Neural crest cell (in vitro differentiated cells): ENCODE measurements around the gene RAB34. TPM values are rescaled to one million over a fixed set of nuclear protein-coding genes. Genes with fewer than 3 reads are reported as not detected.
A peak's percentile ranks its signal among the peaks of the same experiment; 100 is the strongest.

Experiments used
- DNase-seq: peaks from one replicate; pipeline ENCODE4 v3.0.0; 2021; ENCODE audit warnings: low read depth, mixed read lengths, low spot score
- H3K27ac Mint-ChIP-seq: one replicate; pipeline ENCODE4 v1.8.0; 2021; ENCODE audit warnings: mild to moderate bottlenecking, mixed read lengths; ENCODE audit not compliant: unreplicated experiment
- H3K27me3 Mint-ChIP-seq: 2 replicates; pipeline ENCODE4 v1.8.0; 2021; ENCODE audit warnings: low read depth, mild to moderate bottlenecking, mixed read lengths
- H3K36me3 Mint-ChIP-seq: 2 replicates; pipeline ENCODE4 v1.8.0; 2021; ENCODE audit warnings: low read depth, mild to moderate bottlenecking, mixed read lengths
- H3K4me1 Mint-ChIP-seq: 2 replicates; pipeline ENCODE4 v1.8.0; 2021; ENCODE audit warnings: mixed read lengths
- H3K4me3 Mint-ChIP-seq: one replicate; pipeline ENCODE4 v1.8.0; 2021; ENCODE audit warnings: mild to moderate bottlenecking, mixed read lengths
- H3K9me3 Mint-ChIP-seq: 2 replicates; pipeline ENCODE4 v1.8.0; 2021; ENCODE audit warnings: mixed read lengths
- total RNA-seq: library from RNA; stranded (reverse); gene quantifications from 2 replicates; pipeline ENCODE4 v1.2.1, GENCODE V29; 2021
- TF ChIP-seq, protein P1 (sequence below): fragments of 200-600 bp; sonication (generic); conservative IDR thresholded peaks from 2 replicates; pipeline ENCODE4 v1.5.0; 2021; ENCODE audit warnings: antibody characterized with exemption, mild to moderate bottlenecking

RAB34 gene
- total RNA-seq, 1 donor from 2014 or later, result 87.4 TPM

DNA sequence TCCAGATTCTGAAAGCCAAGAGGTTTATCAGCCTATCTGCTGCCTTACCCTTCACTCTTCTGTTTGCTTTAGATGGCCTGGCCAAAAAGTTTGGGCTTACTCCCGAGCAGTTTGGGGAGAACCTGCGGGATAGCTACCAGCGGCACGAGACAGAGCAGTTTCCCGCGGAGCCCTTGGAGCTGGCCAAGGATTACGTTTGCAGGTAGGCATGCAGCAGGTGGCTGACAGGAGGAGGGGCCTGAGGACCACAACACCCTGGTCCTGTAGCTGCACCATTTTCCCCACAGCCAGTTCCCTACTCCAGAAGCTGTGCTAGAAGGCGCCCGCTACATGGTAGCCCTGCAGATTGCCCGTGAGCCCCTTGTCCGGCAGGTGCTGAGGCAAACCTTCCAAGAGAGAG lies 35.0 kb downstream of the RAB34 start:
- H3K27me3 Mint-ChIP-seq, result no peaks in the 10 kb centered on the region
- no peak overlapping the region for H3K4me3 Mint-ChIP-seq
- TF ChIP-seq, protein P1, sequence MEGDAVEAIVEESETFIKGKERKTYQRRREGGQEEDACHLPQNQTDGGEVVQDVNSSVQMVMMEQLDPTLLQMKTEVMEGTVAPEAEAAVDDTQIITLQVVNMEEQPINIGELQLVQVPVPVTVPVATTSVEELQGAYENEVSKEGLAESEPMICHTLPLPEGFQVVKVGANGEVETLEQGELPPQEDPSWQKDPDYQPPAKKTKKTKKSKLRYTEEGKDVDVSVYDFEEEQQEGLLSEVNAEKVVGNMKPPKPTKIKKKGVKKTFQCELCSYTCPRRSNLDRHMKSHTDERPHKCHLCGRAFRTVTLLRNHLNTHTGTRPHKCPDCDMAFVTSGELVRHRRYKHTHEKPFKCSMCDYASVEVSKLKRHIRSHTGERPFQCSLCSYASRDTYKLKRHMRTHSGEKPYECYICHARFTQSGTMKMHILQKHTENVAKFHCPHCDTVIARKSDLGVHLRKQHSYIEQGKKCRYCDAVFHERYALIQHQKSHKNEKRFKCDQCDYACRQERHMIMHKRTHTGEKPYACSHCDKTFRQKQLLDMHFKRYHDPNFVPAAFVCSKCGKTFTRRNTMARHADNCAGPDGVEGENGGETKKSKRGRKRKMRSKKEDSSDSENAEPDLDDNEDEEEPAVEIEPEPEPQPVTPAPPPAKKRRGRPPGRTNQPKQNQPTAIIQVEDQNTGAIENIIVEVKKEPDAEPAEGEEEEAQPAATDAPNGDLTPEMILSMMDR, result no peak
- no peaks in the 10 kb centered on the region for H3K4me1 Mint-ChIP-seq
- DNase-seq, result no peak
- H3K9me3 Mint-ChIP-seq, result no peaks in the 10 kb centered on the region
- H3K27ac Mint-ChIP-seq, result no peak overlapping the region
- peaks cover 18% of the 10 kb centered on the region for H3K36me3 Mint-ChIP-seq

DNA sequence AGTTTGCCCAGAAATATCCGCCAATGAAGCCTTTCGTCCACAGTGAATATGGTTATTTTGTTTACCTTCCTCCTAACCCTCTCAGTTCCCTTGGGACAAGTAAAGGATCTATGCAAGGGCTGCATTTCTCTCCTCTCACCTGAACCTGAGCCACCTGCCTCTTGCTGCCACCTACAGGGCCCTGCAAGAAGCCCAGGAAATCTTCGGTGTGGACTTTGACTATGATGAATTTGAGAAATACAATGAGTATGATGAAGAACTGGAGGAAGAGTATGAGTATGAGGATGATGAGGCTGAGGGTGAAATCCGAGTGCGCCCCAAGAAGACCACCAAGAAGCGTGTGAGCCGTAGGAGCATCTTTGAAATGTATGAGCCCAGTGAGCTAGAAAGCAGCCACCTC lies 41.7 kb downstream of the RAB34 start:
- DNase-seq, result no peak
- Mint-ChIP-seq H3K27me3 (no peaks in the 10 kb centered on the region), H3K27ac (no peak overlapping the region), H3K4me3 (no peak overlapping the region), H3K4me1 (no peaks in the 10 kb centered on the region), H3K36me3 (peaks cover 13% of the 10 kb centered on the region), H3K9me3 (no peaks in the 10 kb centered on the region)
- TF ChIP-seq, protein P1, result no peak

DNA sequence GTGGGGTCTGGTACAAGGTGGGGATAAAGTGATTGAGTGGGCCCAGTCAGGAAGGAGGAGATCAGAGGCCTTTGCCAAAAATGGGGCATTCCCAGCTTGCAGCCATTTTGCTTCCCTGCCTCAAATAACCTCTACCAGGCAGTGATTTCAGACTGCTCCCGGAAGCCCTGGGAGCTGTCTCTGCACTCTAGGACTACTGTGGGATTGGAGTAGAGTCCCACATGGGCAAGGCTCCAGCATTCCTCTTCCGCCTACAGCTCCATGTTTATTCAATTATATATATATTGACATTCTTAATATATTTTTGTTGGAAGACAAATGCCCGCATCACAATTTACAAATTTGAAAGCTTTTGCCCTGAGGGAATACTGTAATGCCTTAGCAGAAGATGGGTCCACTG lies 42.2 kb downstream of the RAB34 start:
- H3K36me3 Mint-ChIP-seq, result peaks cover 13% of the 10 kb centered on the region
- TF ChIP-seq, protein P1, result no peak
- no peaks in the 10 kb centered on the region for H3K9me3 Mint-ChIP-seq
- H3K27me3 Mint-ChIP-seq, result no peaks in the 10 kb centered on the region
- H3K27ac Mint-ChIP-seq, result no peak overlapping the region
- no peaks in the 10 kb centered on the region for H3K4me1 Mint-ChIP-seq
- DNase-seq, result no peak
- H3K4me3 Mint-ChIP-seq, result no peak overlapping the region

DNA sequence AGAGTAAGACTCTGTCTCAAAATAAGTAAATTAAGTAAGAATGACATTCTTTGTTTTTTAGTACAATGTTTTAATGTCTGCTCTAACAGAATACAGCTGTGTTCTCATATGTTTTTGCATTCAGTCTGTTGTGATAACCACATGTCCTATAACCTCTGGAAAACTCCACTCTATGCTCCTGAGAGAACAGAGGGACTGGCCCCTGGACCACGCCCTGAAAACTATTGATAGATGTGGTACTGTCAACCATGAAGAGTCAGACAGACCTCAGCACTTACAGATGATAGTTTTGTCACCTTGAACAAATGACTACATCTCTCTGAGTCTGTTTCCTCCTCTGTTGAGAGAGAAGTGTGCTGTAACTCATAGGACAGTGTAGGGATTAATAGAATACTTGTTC lies 47.8 kb downstream of the RAB34 start:
- Mint-ChIP-seq H3K27me3 (no peaks in the 10 kb centered on the region), H3K36me3 (peaks cover 15% of the 10 kb centered on the region), H3K4me3 (no peak overlapping the region), H3K9me3 (no peaks in the 10 kb centered on the region), H3K4me1 (peaks cover 17% of the 10 kb centered on the region), H3K27ac (no peak overlapping the region)
- TF ChIP-seq, protein P1, result no peak
- DNase-seq, result no peak

DNA sequence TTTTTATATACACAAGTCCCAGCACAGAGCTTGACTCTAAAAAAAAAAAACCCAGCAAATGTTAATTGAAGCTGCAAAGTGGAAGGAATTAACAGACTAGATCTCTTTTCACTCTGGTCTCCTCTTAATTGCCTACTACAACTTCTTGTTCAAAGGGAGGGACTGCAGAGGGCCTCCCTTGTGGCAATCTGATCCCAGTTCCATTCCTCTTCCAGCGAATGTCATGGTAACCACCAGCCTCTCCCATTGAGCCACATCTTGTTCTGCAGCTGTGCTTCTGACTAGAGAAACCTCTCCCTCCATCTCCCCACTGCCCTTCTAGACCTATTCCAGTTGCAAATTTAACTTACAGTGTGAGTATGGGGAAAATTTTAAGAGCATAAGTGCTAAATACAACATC lies 49.8 kb downstream of the RAB34 start:
- Mint-ChIP-seq H3K9me3 (no peaks in the 10 kb centered on the region), H3K27me3 (no peaks in the 10 kb centered on the region), H3K27ac (no peak overlapping the region), H3K4me3 (peak overlapping the region; percentile 44), H3K36me3 (peaks cover 12% of the 10 kb centered on the region), H3K4me1 (peaks cover 35% of the 10 kb centered on the region)
- TF ChIP-seq, protein P1, result no peak
- no peak for DNase-seq

DNA sequence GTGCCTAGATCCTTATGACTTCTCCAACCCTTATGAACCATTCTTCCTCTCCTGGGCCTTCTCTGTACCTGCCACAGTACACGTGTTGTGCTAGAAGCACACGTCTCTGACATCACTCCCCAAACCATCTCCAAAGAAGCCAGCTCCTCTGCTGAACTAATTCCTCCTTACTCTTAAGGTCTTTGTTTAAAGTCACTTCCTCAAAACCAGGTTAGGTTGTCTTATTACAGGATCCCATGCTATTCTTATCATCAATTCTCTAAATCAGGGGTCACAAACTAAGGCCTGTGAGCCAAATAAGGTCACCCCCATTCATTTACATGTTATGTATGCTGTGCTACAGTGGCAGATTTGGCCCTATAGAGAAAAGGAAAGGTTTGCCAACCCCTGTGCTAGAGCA lies 51.7 kb downstream of the RAB34 start:
- TF ChIP-seq, protein P1, result no peak
- Mint-ChIP-seq H3K36me3 (peaks cover 11% of the 10 kb centered on the region), H3K4me3 (peak overlapping the region; percentile 42), H3K9me3 (no peaks in the 10 kb centered on the region), H3K4me1 (peaks cover 47% of the 10 kb centered on the region), H3K27ac (peak overlapping the region; percentile 90), H3K27me3 (no peaks in the 10 kb centered on the region)
- no peak for DNase-seq
